ENCODE data around the gene CCDC17.

DNA sequence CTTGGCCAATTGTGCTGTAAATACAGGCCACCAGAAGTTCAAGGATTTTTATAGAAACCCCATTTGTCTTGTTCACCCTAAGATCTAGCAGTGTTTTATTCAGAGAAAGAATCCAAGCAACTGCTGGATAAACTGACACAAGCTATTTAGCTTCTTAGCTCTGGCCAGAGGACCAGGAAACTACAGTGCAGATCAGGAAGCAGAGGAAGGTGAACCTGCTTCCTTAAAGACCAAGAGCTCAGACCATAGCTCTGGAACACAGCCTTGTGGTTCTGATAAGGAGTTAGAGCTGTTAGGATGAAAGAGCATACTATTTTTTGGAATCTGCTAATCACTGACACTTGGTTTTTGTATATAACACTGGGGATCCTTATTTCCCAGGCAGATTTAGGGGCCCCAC, 5.2 kb upstream of the CCDC17 start:
- TF ChIP-seq, protein P1, sequence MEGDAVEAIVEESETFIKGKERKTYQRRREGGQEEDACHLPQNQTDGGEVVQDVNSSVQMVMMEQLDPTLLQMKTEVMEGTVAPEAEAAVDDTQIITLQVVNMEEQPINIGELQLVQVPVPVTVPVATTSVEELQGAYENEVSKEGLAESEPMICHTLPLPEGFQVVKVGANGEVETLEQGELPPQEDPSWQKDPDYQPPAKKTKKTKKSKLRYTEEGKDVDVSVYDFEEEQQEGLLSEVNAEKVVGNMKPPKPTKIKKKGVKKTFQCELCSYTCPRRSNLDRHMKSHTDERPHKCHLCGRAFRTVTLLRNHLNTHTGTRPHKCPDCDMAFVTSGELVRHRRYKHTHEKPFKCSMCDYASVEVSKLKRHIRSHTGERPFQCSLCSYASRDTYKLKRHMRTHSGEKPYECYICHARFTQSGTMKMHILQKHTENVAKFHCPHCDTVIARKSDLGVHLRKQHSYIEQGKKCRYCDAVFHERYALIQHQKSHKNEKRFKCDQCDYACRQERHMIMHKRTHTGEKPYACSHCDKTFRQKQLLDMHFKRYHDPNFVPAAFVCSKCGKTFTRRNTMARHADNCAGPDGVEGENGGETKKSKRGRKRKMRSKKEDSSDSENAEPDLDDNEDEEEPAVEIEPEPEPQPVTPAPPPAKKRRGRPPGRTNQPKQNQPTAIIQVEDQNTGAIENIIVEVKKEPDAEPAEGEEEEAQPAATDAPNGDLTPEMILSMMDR (conservative IDR thresholded peaks at IDR 0.05; ENCODE audit: low read depth, low read length) = no peak
- no peak for TF ChIP-seq EZH2phosphoT487 (IDR thresholded peaks at IDR 0.05; ENCODE audit: borderline replicate concordance, low read length)

All from PC-3 (cell line).